OCI-LY3 (cell line): ENCODE results near the gene LRRC8E.

Experiments
- CTCF ChIP-seq: fragments of 200-600, 300-600 bp; sonication (generic); IDR thresholded peaks from 2 replicates; pipeline ENCODE4 v1.5.1; 2014; ENCODE audit warnings: antibody characterized with exemption, low read length, low read depth
- EZH2phosphoT487 ChIP-seq: fragments of 200-600 bp; shearing (Covaris generic); IDR thresholded peaks from 2 replicates; pipeline ENCODE4 v1.6.1; 2018; ENCODE audit warnings: antibody characterized with exemption, mixed run types, low read depth

- TF ChIP-seq CTCF = no peak
- TF ChIP-seq EZH2phosphoT487 = no peak
Measured at GRCh38 chr19:7901337-7901736, 13.0 kb downstream of the LRRC8E start.
